ENCODE data around the gene SH3BP2. TPM values are rescaled to one million over a fixed set of nuclear protein-coding genes. Genes with fewer than 3 reads are reported as not detected.
A peak's percentile ranks its signal among the peaks of the same experiment; 100 is the strongest.

SH3BP2 gene
- polyA plus RNA-seq, 1 donor (not counting 4 experiments of a cell fraction or from before 2014, with no cell fraction given) = 11.2 TPM

GRCh38 chr4:2818351-2818939 lies 25.6 kb downstream of the SH3BP2 start:
- H3K4me3 ChIP-seq (ENCODE audit: control insufficient read depth in 2 of 3, extremely low read depth in 1 of 3, insufficient read depth in 2 of 3, low read depth in 1 of 3, low read length in 3 of 3) = peak overlapping the region; percentile 20 to 64 (median 42)
- no peak overlapping the region for H2AFZ ChIP-seq (ENCODE audit: control insufficient read depth, low read length)
- H3K9ac ChIP-seq (ENCODE audit: control insufficient read depth, extremely low read depth, insufficient read depth, low read length) = peak overlapping the region; percentile 58
- H3K9me3 ChIP-seq (ENCODE audit: control insufficient read depth, low read depth, low read length) = no peaks in the 10 kb centered on the region
- H3K27ac ChIP-seq (ENCODE audit: control insufficient read depth, insufficient read depth, low read length) = no peak overlapping the region
- TF ChIP-seq EZH2 (IDR thresholded peaks at IDR 0.05; ENCODE audit: low read length) (no peak), CTCF (optimal IDR thresholded peaks at IDR 0.05 in 1 of 3, IDR thresholded peaks at IDR 0.05 in 1 of 3, conservative IDR thresholded peaks at IDR 0.05 in 1 of 3; ENCODE audit: extremely low read depth in 1 of 3, insufficient read depth in 2 of 3, low read length in 3 of 3) (no peak)
- H4K20me1 ChIP-seq (ENCODE audit: control insufficient read depth, extremely low read depth, insufficient read depth, low read length) = peaks cover 2% of the 10 kb centered on the region
- H3K27me3 ChIP-seq (ENCODE audit: control insufficient read depth, extremely low read depth, insufficient read depth, low read length) = peaks cover 3% of the 10 kb centered on the region
- peak overlapping the region; percentile 48 for H3K4me2 ChIP-seq (ENCODE audit: control insufficient read depth, extremely low read depth, insufficient read depth, low read depth, low read length)
- H3K4me1 ChIP-seq (ENCODE audit: control insufficient read depth, extremely low read depth, insufficient read depth, low read length) = peaks cover 3% of the 10 kb centered on the region
- DNase-seq (ENCODE audit: low read depth, low spot score) = no peak
- H3K36me3 ChIP-seq (ENCODE audit: control insufficient read depth in 2 of 2, extremely low read depth in 1 of 2, insufficient read depth in 2 of 2, low read length in 2 of 2) = peaks cover 0 to 15% of the 10 kb centered on the region in 2 experiments
- no peaks in the 10 kb centered on the region for H3K79me2 ChIP-seq (ENCODE audit: control insufficient read depth, insufficient read depth, low read length)
- no peaks in the 10 kb centered on the region for H3K9me1 ChIP-seq (ENCODE audit: control insufficient read depth, extremely low read depth, insufficient read depth, low read length)
- no peak for FAIRE-seq
- dilution Hi-C loops (cut with MboI; ENCODE audit: extremely low pct_ligation_motif_present, low sequenced_read_pairs) = no loop called here

GRCh38 chr4:2819244-2820215 lies 26.6 kb downstream of the SH3BP2 start:
- Histone ChIP-seq H3K79me2 (ENCODE audit: control insufficient read depth, insufficient read depth, low read length) (no peaks in the 10 kb centered on the region), H3K9me3 (ENCODE audit: control insufficient read depth, low read depth, low read length) (no peaks in the 10 kb centered on the region), H3K9ac (ENCODE audit: control insufficient read depth, extremely low read depth, insufficient read depth, low read length) (no peak overlapping the region), H2AFZ (ENCODE audit: control insufficient read depth, low read length) (no peak overlapping the region), H3K4me2 (ENCODE audit: control insufficient read depth, extremely low read depth, insufficient read depth, low read depth, low read length) (no peak overlapping the region), H3K9me1 (ENCODE audit: control insufficient read depth, extremely low read depth, insufficient read depth, low read length) (no peaks in the 10 kb centered on the region), H3K4me1 (ENCODE audit: control insufficient read depth, extremely low read depth, insufficient read depth, low read length) (peaks cover 3% of the 10 kb centered on the region), H4K20me1 (ENCODE audit: control insufficient read depth, extremely low read depth, insufficient read depth, low read length) (peaks cover 2% of the 10 kb centered on the region), H3K27me3 (ENCODE audit: control insufficient read depth, extremely low read depth, insufficient read depth, low read length) (peaks cover 3% of the 10 kb centered on the region), H3K27ac (ENCODE audit: control insufficient read depth, insufficient read depth, low read length) (no peak overlapping the region), H3K4me3 (ENCODE audit: control insufficient read depth in 2 of 3, extremely low read depth in 1 of 3, insufficient read depth in 2 of 3, low read depth in 1 of 3, low read length in 3 of 3) (peak overlapping the region in 1 of 3 experiments; percentile 42), H3K36me3 (ENCODE audit: control insufficient read depth in 2 of 2, extremely low read depth in 1 of 2, insufficient read depth in 2 of 2, low read length in 2 of 2) (peaks cover 0 to 18% of the 10 kb centered on the region in 2 experiments)
- no peak for FAIRE-seq
- TF ChIP-seq EZH2 (IDR thresholded peaks at IDR 0.05; ENCODE audit: low read length) (no peak), CTCF (optimal IDR thresholded peaks at IDR 0.05 in 1 of 3, IDR thresholded peaks at IDR 0.05 in 1 of 3, conservative IDR thresholded peaks at IDR 0.05 in 1 of 3; ENCODE audit: extremely low read depth in 1 of 3, insufficient read depth in 2 of 3, low read length in 3 of 3) (no peak)
- no peak for DNase-seq (ENCODE audit: low read depth, low spot score)
- dilution Hi-C loops (cut with MboI; ENCODE audit: extremely low pct_ligation_motif_present, low sequenced_read_pairs) = no loop called here

Measured in keratinocyte (primary cell).